IMR-90 (cell line): ENCODE results near the gene SEMA6D. TPM values are rescaled to one million over a fixed set of nuclear protein-coding genes. Genes with fewer than 3 reads are reported as not detected.

Source experiments
- ATAC-seq: fragments of 200-7000 bp; cut with Tn5 transposase; 2 replicates; pipeline ENCODE4 v1.9.1; 2020; ENCODE audit warnings: low read depth, mild to moderate bottlenecking, moderate library complexity
- BruUV-seq: library from RNA; stranded (reverse); fragments of 400-500 nt; replicated peaks from 2 replicates; lab custom pipeline; 2021; lab: Mats Ljungman, UMichigan
- CTCF ChIA-PET: fragments of 300-600 bp; formaldehyde crosslinking; extraction: SDS; loops from one replicate; lab custom pipeline; 2021; ENCODE audit warnings: antibody characterized with exemption; lab: Yijun Ruan, JAX
- POLR2A ChIA-PET: fragments of 300-600 bp; sonication (Branson Sonifier 250); formaldehyde crosslinking; loops from one replicate; lab custom pipeline; 2022; ENCODE audit warnings: antibody characterized with exemption; ENCODE audit not compliant: unreplicated experiment; lab: Charles Lee
- DNase-seq: peaks from one replicate; pipeline ENCODE4 v3.0.0; 2013
- H2AFZ ChIP-seq: replicated peaks from 2 replicates; pipeline ENCODE3; 2013; ENCODE audit warnings: low read length, mild to moderate bottlenecking; ENCODE audit not compliant: poor library complexity
- H2AK5ac ChIP-seq: 2 replicates; pipeline ENCODE4 v1.6.1; 2013; ENCODE audit warnings: low read depth, low read length, inconsistent platforms
- H2AK9ac ChIP-seq: replicated peaks from 2 replicates; pipeline ENCODE3; 2013; ENCODE audit warnings: mild to moderate bottlenecking, low read depth, low read length, moderate library complexity; ENCODE audit not compliant: poor library complexity
- H2BK120ac ChIP-seq: 2 replicates; pipeline ENCODE4 v1.6.1; 2013; ENCODE audit warnings: low read depth, low read length, inconsistent platforms
- H2BK15ac ChIP-seq: 3 replicates; pipeline ENCODE4 v1.6.1; 2013; ENCODE audit warnings: low read depth, low read length, inconsistent platforms
- H2BK20ac ChIP-seq: 2 replicates; pipeline ENCODE4 v1.6.1; 2013; ENCODE audit warnings: low read depth, mild to moderate bottlenecking, inconsistent platforms, low read length, moderate library complexity
- H2BK5ac ChIP-seq: 2 replicates; pipeline ENCODE4 v1.6.1; 2013; ENCODE audit warnings: mild to moderate bottlenecking, low read depth, low read length, inconsistent platforms; ENCODE audit not compliant: poor library complexity, severe bottlenecking
- H3K14ac ChIP-seq: replicated peaks from 2 replicates; pipeline ENCODE4 v1.6.1; 2013; ENCODE audit warnings: low read depth, low read length, inconsistent platforms
- H3K18ac ChIP-seq: 2 replicates; pipeline ENCODE4 v1.6.1; 2013; ENCODE audit warnings: low read depth, low read length, control low read depth
- H3K23ac ChIP-seq: 2 replicates; pipeline ENCODE4 v1.6.1; 2013; ENCODE audit warnings: low read depth, low read length, inconsistent platforms
- H3K27ac ChIP-seq: 2 replicates; pipeline ENCODE4 v1.5.1; 2013; ENCODE audit warnings: mild to moderate bottlenecking, control low read depth, low read length; ENCODE audit not compliant: insufficient read depth
- H3K27me3 ChIP-seq: 2 replicates; pipeline ENCODE4 v1.6.1; 2013; ENCODE audit warnings: low read length; ENCODE audit not compliant: control insufficient read depth, insufficient read depth
- H3K36me3 ChIP-seq: 2 replicates; pipeline ENCODE4 v1.6.1; 2013; ENCODE audit warnings: low read length, mixed read lengths; ENCODE audit not compliant: control insufficient read depth, insufficient read depth
- H3K4ac ChIP-seq: 2 replicates; pipeline ENCODE4 v1.6.1; 2013; ENCODE audit warnings: low read depth, low read length, inconsistent platforms
- H3K4me1 ChIP-seq: 2 replicates; pipeline ENCODE4 v1.6.1; 2013; ENCODE audit warnings: low read length, mixed read lengths; ENCODE audit not compliant: control insufficient read depth, insufficient read depth
- H3K4me2 ChIP-seq: 2 replicates; pipeline ENCODE4 v1.6.1; 2013; ENCODE audit warnings: low read depth, mild to moderate bottlenecking, control low read depth, low read length, moderate library complexity
- H3K4me3 ChIP-seq: 2 replicates; pipeline ENCODE4 v1.5.1; 2013; ENCODE audit warnings: low read depth, mild to moderate bottlenecking, control low read depth, low read length, moderate library complexity; ENCODE audit not compliant: insufficient read depth
- H3K56ac ChIP-seq: 2 replicates; pipeline ENCODE4 v1.6.1; 2013; ENCODE audit warnings: low read length, inconsistent platforms; ENCODE audit not compliant: insufficient read depth; ENCODE audit errors: extremely low read depth
- H3K79me1 ChIP-seq, 2 experiments: 2 replicates each; pipeline ENCODE4 v1.6.1; 2013; ENCODE audit warnings: low read length in 2 of 2, inconsistent platforms in 1 of 2, low read depth in 1 of 2
- H3K9ac ChIP-seq: 2 replicates; pipeline ENCODE4 v1.6.1; 2013; ENCODE audit warnings: low read depth, low read length, control low read depth
- H3K9me1 ChIP-seq: 2 replicates; pipeline ENCODE4 v1.6.1; 2013; ENCODE audit warnings: low read length, inconsistent platforms; ENCODE audit not compliant: insufficient read depth
- H3K9me3 ChIP-seq: 2 replicates; pipeline ENCODE4 v1.6.1; 2013; ENCODE audit warnings: low read length; ENCODE audit not compliant: control insufficient read depth, insufficient read depth
- H4K20me1 ChIP-seq: 2 replicates; pipeline ENCODE4 v1.6.1; 2013; ENCODE audit warnings: low read length, inconsistent platforms; ENCODE audit not compliant: insufficient read depth
- H4K5ac ChIP-seq: 2 replicates; pipeline ENCODE4 v1.6.1; 2013; ENCODE audit warnings: mild to moderate bottlenecking, low read depth, low read length, control low read depth
- H4K8ac ChIP-seq, 2 experiments: 2 replicates each; pipeline ENCODE4 v1.6.1; 2013; ENCODE audit warnings: low read depth in 2 of 2, low read length in 2 of 2, control low read depth in 1 of 2, inconsistent platforms in 1 of 2
- H4K91ac ChIP-seq: 2 replicates; pipeline ENCODE4 v1.6.1; 2013; ENCODE audit warnings: low read depth, low read length, inconsistent platforms; ENCODE audit not compliant: insufficient read depth
- BHLHE40 ChIP-seq: fragments of 150-350 bp; IDR thresholded peaks from 2 replicates; pipeline ENCODE4 v1.6.1; 2016; ENCODE audit warnings: mild to moderate bottlenecking, low read depth, low read length
- CEBPB ChIP-seq: IDR thresholded peaks from 2 replicates; pipeline ENCODE4 v1.6.1; 2012; ENCODE audit warnings: low read depth, low read length, improper control_type of control experiment
- CHD1 ChIP-seq: IDR thresholded peaks from 2 replicates; pipeline ENCODE4 v1.6.1; 2012; ENCODE audit warnings: low read depth, low read length, improper control_type of control experiment
- FOS ChIP-seq: fragments of 150-350 bp; IDR thresholded peaks from 2 replicates; pipeline ENCODE4 v1.6.1; 2016; ENCODE audit warnings: low read depth, low read length
- MAFK ChIP-seq: IDR thresholded peaks from 2 replicates; pipeline ENCODE4 v1.6.1; 2012; ENCODE audit warnings: low read depth, low read length, improper control_type of control experiment
- MAZ ChIP-seq: IDR thresholded peaks from 2 replicates; pipeline ENCODE4 v1.6.1; 2012; ENCODE audit warnings: low read depth, mild to moderate bottlenecking, low read length, improper control_type of control experiment, moderate library complexity, borderline replicate concordance
- MXI1 ChIP-seq: IDR thresholded peaks from 2 replicates; pipeline ENCODE4 v1.6.1; 2012; ENCODE audit warnings: low read depth, mild to moderate bottlenecking, low read length, moderate library complexity, borderline replicate concordance
- POLR2A ChIP-seq: IDR thresholded peaks from 2 replicates; pipeline ENCODE4 v1.6.1; 2012; ENCODE audit warnings: mild to moderate bottlenecking, low read depth, low read length
- RAD21 ChIP-seq: IDR thresholded peaks from 2 replicates; pipeline ENCODE4 v1.6.1; 2012; ENCODE audit warnings: low read length, improper control_type of control experiment
- RCOR1 ChIP-seq: IDR thresholded peaks from 2 replicates; pipeline ENCODE4 v1.6.1; 2012; ENCODE audit warnings: mild to moderate bottlenecking, low read length, improper control_type of control experiment; ENCODE audit not compliant: insufficient replicate concordance
- RFX5 ChIP-seq: IDR thresholded peaks from 2 replicates; pipeline ENCODE4 v1.8.0; 2012; ENCODE audit warnings: low read depth, mild to moderate bottlenecking, low read length, moderate library complexity
- SMC3 ChIP-seq: fragments of 150-350 bp; IDR thresholded peaks from 2 replicates; pipeline ENCODE4 v1.6.1; 2016; ENCODE audit warnings: low read depth, mild to moderate bottlenecking, antibody characterized with exemption, low read length, moderate library complexity
- WGBS, 2 experiments: methylation state at CpG; one replicate each; pipeline versions ENCODE4 v1.1.5 to v1.1.7; 2013; ENCODE audit warnings: missing lambda C conversion rate in 2 of 2; ENCODE audit not compliant: insufficient read length in 1 of 2; ENCODE audit errors: extremely low coverage in 2 of 2; 5-methylcytosine and 5-hydroxymethylcytosine counted together
- dilution Hi-C: fragments of 300-500 bp; cut with HindIII; formaldehyde crosslinking; loops from one replicate; pipeline ENCODE4 v1.14.3; 2018; ENCODE audit warnings: low sequenced_read_pairs; ENCODE audit not compliant: unreplicated experiment
- in situ Hi-C: fragments of 300-500 bp; cut with MboI; formaldehyde crosslinking; loops from 3 replicates; pipeline ENCODE4 v1.14.3; 2019; ENCODE audit warnings: low sequenced_read_pairs, inconsistent platforms, mixed read lengths
- intact Hi-C: fragments of 100-400 bp; cut with micrococcal nuclease; formaldehyde crosslinking; loops from 2 replicates; pipeline ENCODE4 v1.10.0; 2022
- polyA plus RNA-seq, 3 experiments: library from polyadenylated mRNA; depleted of rRNA; stranded (reverse); fragments of >200 nt; gene quantifications; 2 replicates each; pipeline ENCODE4 v1.2.3, GENCODE V29; 2012; ENCODE audit warnings: low replicate concordance in 1 of 3
- total RNA-seq: library from RNA; depleted of rRNA; stranded (reverse); fragments of >200 nt; gene quantifications from 2 replicates; pipeline ENCODE4 v1.2.3, GENCODE V29; 2012
- TF ChIP-seq, protein P1 (sequence below): fragments of 150-350 bp; IDR thresholded peaks from 2 replicates; pipeline ENCODE4 v1.6.1; 2016; ENCODE audit warnings: low read depth, mild to moderate bottlenecking, low read length, moderate library complexity, borderline replicate concordance
- TF ChIP-seq, protein P2 (sequence below): fragments of 150-350 bp; IDR thresholded peaks from 2 replicates; pipeline ENCODE4 v1.6.1; 2017; ENCODE audit warnings: mild to moderate bottlenecking, antibody characterized with exemption, low read length, low read depth
- TF ChIP-seq, protein P3 (sequence below): conservative IDR thresholded peaks from 2 replicates; pipeline ENCODE4 v1.5.1; 2012; ENCODE audit warnings: mild to moderate bottlenecking, low read depth, low read length, improper control_type of control experiment

SEMA6D gene
- total and polyA plus RNA-seq, 2 of the 4 experiments (the other 2 are of a cell fraction), result 12.6 to 17.4 TPM

DNA sequence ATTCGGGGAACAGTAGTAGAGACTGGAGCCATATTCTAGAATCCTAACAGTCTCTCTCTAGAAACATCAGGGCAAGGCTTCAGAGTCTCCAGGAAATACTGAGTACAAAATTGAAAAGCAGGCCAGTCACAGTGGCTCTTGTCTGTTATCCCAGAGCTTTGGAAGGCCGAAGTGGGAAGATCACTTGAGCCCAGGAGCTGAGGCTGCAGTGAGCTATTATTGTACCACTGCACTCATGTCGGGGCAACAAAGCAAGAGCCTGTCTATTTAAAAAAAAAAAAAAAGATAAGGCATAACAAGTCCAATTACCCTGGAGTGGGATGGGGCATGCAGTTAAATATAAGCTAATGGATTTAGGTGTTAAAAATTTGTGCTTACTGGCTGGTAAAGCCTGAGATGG lies 79.0 kb downstream of the SEMA6D start:
- CTCF ChIA-PET, result interaction anchor here (0.6 to 1.4 kb wide), 4 partner anchors 12 to 682 kb away, joined by 3 read pairs; no protein-coding TSS in a partner anchor
- no peak overlapping the region for H3K14ac ChIP-seq
- no CpG with 5 or more reads among the region's 3 CpGs for WGBS, 2 experiments

More for the DNA sequence above, 79.0 kb downstream of the SEMA6D start:
- no peak overlapping the region for H2AFZ ChIP-seq
- H4K91ac ChIP-seq, result no peak overlapping the region
- no peaks in the 10 kb centered on the region for H3K4me1 ChIP-seq
- H4K20me1 ChIP-seq, result no peaks in the 10 kb centered on the region
- H3K27me3 ChIP-seq, result peaks cover 8% of the 10 kb centered on the region
- in situ Hi-C loops, result no loop called here
- H2BK15ac ChIP-seq, result no peak overlapping the region
- no peaks in the 10 kb centered on the region for H3K36me3 ChIP-seq
- intact Hi-C loops, result no loop called here
- no peak overlapping the region for H3K56ac ChIP-seq
- H3K79me1 ChIP-seq, result no peaks in the 10 kb centered on the region
- H2BK120ac ChIP-seq, result no peak overlapping the region
- H3K27ac ChIP-seq, result no peak overlapping the region
- no peak overlapping the region for H2BK5ac ChIP-seq
- no peak overlapping the region for H2BK20ac ChIP-seq
- no peak overlapping the region for H3K9ac ChIP-seq
- no TSS peak for BruUV-seq
- ATAC-seq, result no peak
- H3K4ac ChIP-seq, result no peak overlapping the region
- H3K9me3 ChIP-seq, result no peaks in the 10 kb centered on the region
- no peak overlapping the region for H2AK9ac ChIP-seq
- H3K9me1 ChIP-seq, result no peaks in the 10 kb centered on the region
- H3K23ac ChIP-seq, result no peak overlapping the region
- H4K5ac ChIP-seq, result no peak overlapping the region
- no peak overlapping the region for H3K4me2 ChIP-seq
- H4K8ac ChIP-seq, result no peak overlapping the region
- H2AK5ac ChIP-seq, result no peak overlapping the region
- no peak for TF ChIP-seq SMC3
- no peak for TF ChIP-seq RFX5
- no peak for TF ChIP-seq FOS
- TF ChIP-seq RAD21, result no peak
- no peak for TF ChIP-seq RCOR1
- no peak for TF ChIP-seq BHLHE40
- TF ChIP-seq, protein P1, sequence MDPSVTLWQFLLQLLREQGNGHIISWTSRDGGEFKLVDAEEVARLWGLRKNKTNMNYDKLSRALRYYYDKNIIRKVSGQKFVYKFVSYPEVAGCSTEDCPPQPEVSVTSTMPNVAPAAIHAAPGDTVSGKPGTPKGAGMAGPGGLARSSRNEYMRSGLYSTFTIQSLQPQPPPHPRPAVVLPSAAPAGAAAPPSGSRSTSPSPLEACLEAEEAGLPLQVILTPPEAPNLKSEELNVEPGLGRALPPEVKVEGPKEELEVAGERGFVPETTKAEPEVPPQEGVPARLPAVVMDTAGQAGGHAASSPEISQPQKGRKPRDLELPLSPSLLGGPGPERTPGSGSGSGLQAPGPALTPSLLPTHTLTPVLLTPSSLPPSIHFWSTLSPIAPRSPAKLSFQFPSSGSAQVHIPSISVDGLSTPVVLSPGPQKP, result no peak
- TF ChIP-seq CHD1, result no peak
- no peak for TF ChIP-seq CEBPB
- TF ChIP-seq MXI1, result no peak
- TF ChIP-seq, protein P2, sequence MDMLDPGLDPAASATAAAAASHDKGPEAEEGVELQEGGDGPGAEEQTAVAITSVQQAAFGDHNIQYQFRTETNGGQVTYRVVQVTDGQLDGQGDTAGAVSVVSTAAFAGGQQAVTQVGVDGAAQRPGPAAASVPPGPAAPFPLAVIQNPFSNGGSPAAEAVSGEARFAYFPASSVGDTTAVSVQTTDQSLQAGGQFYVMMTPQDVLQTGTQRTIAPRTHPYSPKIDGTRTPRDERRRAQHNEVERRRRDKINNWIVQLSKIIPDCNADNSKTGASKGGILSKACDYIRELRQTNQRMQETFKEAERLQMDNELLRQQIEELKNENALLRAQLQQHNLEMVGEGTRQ, result no peak
- TF ChIP-seq, protein P3, sequence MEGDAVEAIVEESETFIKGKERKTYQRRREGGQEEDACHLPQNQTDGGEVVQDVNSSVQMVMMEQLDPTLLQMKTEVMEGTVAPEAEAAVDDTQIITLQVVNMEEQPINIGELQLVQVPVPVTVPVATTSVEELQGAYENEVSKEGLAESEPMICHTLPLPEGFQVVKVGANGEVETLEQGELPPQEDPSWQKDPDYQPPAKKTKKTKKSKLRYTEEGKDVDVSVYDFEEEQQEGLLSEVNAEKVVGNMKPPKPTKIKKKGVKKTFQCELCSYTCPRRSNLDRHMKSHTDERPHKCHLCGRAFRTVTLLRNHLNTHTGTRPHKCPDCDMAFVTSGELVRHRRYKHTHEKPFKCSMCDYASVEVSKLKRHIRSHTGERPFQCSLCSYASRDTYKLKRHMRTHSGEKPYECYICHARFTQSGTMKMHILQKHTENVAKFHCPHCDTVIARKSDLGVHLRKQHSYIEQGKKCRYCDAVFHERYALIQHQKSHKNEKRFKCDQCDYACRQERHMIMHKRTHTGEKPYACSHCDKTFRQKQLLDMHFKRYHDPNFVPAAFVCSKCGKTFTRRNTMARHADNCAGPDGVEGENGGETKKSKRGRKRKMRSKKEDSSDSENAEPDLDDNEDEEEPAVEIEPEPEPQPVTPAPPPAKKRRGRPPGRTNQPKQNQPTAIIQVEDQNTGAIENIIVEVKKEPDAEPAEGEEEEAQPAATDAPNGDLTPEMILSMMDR, result no peak
- no peak for TF ChIP-seq MAFK
- no peak for TF ChIP-seq MAZ
- TF ChIP-seq POLR2A, result no peak
- no peak overlapping the region for H3K18ac ChIP-seq
- no peak overlapping the region for H3K4me3 ChIP-seq
- POLR2A ChIA-PET, result no interaction called here
- dilution Hi-C loops, result no loop called here
- no peak for DNase-seq
